Posterior vena cava (tissue), 2 donors: Measurements from ENCODE around the gene CERK. TPM values are rescaled to one million over a fixed set of nuclear protein-coding genes. Genes with fewer than 3 reads are reported as not detected.

Experiments used
- DNase-seq: peaks from one replicate; pipeline ENCODE4 v3.0.0-alpha.2; 2020; ENCODE audit warnings: low spot score
- intact Hi-C, 2 donors: fragments of 100-400 bp; cut with DNase I; formaldehyde crosslinking; loops; one replicate each; pipeline versions ENCODE4 v1.14.1 to v1.14.2; 2022 to 2023
- total RNA-seq, 2 donors: library from RNA; stranded (reverse); fragmentation: NEBNext Ultra II Directional; extraction: Animal tissue kit (Norgen Biotek cat#: 25700); gene quantifications; one replicate each; pipeline ENCODE4 v1.2.1, GENCODE V29; 2021
- donor health status: DM: yes; HTN: yes; CAD: no.
- donor health status: DM: yes; HTN: yes; CAD: no.

The CERK gene
- total RNA-seq, 2 donors from 2014 or later: 25.4 to 36.4 TPM

DNA sequence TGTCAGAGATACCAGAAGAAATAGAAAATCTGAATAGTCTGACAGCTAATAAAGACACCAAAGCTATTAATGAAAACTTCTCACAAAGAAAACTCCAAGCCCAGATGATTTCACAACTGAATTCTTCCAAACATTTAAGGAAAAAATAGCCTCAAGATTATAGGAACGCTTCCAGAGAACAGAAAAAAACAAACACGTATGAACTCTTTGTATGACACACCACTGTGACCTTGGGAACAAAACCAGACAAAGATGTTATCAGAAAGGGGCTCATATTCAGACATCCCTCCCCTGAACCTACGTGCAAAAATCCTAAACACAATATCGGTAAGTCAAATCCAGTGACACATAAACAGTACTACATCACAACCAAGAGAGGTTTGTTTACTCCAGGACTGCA is 23.5 kb downstream of the CERK start:
- intact Hi-C loops: no loop called here

DNA sequence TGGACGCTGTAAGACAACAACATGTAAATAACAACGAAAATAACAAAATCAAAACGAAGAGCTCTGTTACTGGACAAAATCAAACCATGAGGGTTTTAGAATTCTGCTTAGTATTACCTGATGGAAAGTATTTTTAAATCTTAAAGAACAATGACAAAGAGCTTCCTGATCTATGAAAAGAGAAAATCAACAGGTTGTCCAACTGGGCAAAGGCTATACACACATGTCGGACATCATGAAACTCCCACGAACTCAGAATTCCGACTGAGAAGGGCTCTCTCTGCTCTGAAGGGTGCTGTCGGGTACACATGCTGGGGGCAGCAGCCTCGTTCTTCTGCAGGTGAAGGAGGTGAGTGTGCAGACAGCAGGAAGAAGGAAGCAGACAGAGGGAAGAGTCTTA is 25.8 kb downstream of the CERK start:
- intact Hi-C loops: no loop called here
- no peak for DNase-seq

More for the DNA sequence above, 23.5 kb downstream of the CERK start:
- no peak for DNase-seq

DNA sequence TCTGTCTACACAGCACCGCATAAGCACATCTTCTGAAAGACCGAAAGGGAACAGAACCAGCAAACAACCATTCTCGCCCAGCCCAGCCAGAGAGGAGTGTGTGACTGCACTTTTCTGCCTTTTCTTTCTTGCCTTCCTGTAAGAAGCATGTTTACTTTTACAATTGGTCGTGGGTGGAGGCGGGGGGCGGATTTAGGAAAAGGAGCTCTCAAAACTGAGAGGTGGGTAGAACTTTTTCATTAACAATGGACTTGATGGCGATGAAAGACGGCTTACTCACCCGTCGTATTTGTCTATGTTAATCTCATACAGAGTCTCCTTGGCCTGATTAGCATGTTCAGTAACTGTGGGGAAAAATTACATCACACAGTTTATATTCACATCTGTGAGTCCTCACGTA is 27.2 kb downstream of the CERK start:
- intact Hi-C loops: no loop called here
- DNase-seq: no peak

DNA sequence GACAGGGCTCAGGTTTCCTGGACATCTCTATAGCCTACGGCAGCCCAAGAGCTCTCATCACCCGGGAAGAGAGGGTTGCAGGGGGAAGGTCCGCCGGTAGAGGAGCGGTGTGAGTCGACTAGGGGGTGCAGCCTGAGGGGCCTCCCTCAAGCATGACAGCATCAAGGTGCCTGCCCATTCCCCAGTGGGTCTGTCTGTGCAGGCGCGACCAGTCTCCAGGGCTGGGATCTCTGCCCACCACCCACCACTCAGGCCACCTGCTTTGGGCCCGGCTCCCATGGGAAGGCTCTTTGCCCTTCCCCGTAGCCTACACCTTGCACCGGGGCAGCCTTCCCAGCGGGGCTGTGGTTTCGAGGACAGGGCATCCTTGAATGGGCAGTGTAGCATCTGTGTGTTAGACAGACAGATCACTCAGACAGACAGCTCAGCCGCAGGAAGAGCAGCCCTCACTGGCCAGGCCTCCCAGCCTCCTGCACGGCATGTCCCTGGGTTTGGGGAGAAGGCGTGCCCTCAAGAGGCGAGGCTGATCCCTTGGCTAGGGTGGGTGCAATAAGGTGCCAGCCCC is 29.2 kb downstream of the CERK start:
- DNase-seq: no peak
- intact Hi-C loops: no loop called here

DNA sequence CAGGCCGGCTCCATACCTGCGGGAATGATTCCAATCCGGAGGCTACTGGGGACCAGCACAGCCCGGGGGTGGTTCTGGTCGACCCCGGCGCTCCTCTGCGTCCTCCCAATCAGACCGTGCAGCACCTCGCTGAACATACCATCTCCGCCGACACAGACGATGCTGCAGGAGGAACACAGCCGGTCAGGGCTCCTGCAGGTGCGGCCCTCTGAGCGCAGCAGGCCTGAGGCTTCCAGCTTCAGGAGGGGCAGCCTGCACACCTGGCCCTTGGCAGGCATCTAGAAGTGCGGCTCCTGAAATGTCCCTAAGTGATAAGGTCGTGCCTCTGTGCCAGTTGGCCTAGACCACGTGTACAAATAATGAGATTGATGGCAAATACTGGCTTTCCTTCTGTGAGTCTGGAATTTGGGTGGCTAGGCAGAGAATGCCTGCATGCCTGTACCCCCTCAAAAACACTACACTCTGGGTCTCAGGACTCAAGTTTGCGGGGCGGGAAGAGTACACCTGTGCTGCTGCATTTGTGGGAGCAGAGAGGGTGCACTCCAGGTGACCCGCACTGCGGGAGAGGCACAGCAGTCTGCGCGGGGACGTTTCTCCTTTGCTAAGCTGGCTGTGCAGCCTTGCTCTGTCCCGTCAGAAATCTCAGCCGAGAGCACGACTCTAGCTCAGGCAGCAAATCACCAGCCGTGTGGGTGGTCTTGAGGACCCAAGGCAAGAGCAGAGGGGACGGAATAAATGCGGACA is 30.1 kb downstream of the CERK start:
- intact Hi-C loops: no loop called here
- no peak for DNase-seq

DNA sequence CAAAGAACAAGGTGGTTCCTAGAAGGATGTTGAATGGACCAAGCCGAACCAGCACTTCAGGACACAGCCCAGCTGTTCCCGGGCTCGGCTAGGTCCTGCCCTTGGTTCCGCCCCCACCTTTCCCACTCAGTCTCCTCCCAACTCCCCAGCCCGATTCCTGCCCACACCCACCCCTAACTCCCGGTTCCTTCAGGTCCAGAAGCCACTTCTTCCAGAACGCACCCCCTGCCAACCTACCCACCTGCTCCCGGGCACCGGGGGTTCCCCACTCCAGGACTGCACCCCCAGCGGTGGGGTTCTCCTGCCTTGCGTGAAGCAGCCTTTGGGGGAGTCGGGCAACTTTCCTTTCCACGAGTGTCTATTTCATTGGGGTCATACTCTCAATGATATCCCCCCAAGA is 30.7 kb downstream of the CERK start:
- no peak for DNase-seq
- intact Hi-C loops: no loop called here

DNA sequence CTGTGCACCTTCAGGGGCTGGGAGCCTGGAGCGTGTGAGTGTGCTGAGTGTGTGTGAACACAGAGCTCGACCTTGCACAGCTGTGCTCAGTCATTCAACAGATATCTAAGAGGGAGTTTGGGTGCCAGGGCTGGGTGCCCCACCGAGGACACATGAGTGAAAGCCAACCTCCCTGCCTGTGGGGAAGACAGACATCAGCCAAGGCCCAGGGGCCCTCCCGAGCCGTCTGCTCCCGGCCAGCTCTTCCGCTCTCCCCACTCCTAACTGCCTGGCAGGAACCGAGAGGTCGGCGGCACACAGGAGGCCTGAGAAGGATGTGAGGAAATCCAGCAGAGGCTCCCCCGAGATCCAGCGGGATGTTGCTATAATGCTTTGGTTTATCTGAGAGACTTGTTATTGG is 32.0 kb downstream of the CERK start:
- no peak for DNase-seq
- intact Hi-C loops: no loop called here

DNA sequence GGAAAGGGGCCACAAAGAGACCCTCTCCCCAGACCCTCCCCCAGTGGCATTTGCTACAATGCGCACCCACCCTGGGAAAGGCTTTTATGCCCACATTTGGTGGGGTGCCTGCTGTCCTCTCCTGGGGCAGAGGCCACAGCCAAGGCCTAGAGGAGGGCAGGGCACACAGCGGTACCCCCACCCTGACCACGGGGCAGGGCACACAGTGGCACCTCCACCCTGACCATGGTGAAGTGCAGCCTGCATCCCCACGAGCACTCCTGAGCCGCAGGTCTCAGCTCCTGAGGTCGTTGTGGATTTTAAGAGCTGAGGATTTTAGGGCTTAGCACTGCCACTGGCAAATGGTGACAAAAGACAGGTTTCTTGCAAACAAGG is 34.1 kb downstream of the CERK start:
- no peak for DNase-seq
- intact Hi-C loops: no loop called here

DNA sequence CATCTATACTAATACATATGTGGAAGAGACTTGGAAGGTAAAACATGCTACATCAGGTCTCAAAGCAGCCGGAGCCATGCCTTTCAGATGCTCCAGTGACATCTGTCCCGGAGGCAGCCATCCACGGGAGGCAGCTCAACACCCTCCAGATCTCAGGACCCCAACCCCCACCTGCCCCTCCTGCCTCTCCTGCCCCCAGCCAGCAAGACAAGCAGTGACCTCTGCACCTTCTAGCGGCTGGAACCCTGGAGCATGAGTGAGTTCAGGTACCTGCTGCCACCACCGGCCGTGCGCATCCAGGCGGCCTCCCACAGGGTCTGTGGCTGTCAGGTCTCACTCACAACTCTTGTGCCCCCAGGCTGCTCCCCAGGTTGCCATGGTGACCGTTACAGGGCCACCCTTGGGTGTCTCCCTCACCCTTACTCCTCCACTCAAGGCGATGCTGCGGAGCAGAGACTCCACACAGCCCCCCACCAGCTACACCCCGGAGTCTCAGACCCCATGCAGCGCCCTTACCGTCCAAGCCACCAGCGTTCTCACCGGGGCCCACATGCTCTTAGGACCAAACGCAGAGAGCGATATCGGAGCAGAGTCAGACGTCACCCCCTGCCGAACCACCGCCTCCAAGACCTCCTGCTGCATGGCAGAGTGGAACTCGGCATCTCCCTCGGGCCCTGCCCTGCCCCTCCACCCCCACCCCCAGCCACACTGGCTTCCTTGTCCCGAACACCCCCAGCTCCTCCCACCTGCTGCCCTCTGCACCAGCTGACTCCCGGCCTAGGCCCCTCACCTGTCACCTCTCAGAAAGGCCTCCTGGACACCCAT is 34.7 kb downstream of the CERK start:
- no peak for DNase-seq
- intact Hi-C loops: no loop called here

DNA sequence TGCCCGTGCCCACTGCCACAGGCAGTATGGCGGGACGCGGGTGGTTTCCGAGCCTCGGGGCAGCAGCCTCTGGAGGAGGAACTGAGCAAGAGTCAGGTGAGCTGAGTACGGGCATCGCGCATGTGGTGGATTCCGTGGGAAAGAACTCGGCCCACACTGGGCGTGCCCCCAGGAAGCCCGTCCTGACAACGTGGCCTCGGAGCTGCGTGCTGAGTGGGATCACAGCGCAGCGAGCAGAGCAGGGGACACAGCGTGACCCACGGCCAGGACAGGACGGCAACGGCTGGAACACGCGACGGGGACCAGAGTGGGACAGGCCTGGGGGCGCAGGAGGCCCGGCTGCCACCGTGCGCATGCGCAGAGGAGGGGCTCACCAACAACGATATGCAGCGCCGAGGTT is 36.8 kb downstream of the CERK start:
- DNase-seq: no peak
- intact Hi-C loops: no loop called here

DNA sequence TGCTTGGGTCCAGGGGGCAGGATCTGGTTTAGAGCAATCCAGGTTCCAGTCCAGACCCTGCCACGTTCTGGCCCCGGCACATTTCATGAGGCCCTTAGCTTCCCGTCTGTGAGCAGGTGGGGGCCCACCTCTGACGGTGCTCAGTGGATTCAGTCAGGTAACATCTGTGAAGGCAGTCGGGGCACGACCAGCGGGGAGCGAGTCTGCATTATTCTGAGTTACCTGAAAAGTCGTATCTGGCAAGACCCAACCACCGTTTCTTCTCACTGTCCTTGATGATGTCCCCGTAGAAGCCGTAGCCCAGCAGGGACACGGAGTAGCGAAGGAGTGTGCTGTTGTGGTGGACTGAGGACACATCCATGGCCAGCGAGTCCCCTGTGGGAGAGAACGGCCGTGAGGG is 39.0 kb downstream of the CERK start:
- no peak for DNase-seq
- intact Hi-C loops: no loop called here

DNA sequence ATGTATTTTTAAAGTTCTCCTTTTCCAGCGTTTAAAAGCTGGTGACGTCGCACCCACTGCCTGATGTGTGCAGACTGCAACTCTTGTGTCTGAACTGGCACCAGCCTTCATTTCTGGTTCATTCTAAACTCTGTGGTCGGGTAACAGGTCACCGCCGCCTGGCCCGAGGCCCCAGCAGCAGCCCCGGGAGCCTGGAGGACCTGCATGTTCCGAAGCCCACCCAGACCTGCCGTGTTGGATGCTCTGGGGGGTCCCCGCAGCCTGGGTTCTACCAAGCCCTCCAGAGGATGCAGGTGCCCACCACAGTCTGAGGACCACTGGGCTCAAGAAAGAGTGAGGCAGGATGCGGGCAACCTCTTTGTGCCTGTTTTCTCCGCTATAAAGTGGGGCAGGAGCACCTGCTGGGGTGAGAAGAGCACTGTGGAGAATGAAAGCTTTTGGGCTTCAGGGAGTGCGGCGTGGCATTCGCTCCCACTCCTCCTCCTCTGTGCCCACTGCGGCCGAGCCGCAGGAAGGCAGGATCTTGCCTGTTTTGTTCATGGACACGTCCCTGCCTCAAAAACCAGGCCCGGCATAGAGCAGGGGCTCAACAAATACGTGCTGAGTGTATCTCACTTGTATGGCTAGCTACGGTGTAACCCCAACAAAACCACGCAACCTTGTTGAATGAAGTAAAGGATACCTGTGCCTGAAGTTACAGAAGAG is 40.1 kb downstream of the CERK start:
- DNase-seq: no peak
- intact Hi-C loops: no loop called here

DNA sequence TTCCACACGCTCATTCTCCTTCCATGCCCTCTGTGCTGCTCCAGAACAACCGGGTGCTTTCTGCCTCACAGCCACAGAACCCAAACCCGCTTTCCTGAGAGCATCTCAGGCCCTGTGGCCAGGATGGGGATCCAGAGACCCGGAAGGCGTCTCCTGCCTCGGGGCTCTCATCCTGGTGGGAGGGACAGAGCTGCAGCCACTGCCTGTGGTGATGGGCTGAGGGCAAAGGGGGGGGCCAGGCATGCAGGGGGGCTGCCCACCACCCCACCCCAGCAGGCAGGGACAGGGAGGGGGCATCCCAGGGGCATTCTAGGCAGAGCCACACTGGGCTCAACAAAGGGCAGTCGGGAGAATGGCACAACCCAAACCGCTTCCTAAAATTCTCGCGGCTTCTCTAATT is 41.4 kb downstream of the CERK start:
- DNase-seq: no peak
- intact Hi-C loops: no loop called here

DNA sequence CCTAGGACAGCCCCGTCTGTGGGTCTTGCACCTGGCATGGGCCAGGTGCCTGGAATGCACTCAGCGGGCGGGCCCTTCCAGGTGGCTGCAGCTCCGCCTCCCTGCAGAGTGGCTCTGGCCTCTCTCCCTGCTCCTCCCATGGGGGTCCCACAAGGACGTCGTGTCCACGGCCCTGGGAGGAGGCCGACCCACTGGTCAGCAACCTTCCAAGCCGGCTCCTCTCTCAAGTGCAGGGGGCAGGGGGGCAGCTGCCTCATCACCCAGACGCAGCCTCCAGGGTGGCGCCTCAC is 41.9 kb downstream of the CERK start:
- no peak for DNase-seq
- intact Hi-C loops: no loop called here

DNA sequence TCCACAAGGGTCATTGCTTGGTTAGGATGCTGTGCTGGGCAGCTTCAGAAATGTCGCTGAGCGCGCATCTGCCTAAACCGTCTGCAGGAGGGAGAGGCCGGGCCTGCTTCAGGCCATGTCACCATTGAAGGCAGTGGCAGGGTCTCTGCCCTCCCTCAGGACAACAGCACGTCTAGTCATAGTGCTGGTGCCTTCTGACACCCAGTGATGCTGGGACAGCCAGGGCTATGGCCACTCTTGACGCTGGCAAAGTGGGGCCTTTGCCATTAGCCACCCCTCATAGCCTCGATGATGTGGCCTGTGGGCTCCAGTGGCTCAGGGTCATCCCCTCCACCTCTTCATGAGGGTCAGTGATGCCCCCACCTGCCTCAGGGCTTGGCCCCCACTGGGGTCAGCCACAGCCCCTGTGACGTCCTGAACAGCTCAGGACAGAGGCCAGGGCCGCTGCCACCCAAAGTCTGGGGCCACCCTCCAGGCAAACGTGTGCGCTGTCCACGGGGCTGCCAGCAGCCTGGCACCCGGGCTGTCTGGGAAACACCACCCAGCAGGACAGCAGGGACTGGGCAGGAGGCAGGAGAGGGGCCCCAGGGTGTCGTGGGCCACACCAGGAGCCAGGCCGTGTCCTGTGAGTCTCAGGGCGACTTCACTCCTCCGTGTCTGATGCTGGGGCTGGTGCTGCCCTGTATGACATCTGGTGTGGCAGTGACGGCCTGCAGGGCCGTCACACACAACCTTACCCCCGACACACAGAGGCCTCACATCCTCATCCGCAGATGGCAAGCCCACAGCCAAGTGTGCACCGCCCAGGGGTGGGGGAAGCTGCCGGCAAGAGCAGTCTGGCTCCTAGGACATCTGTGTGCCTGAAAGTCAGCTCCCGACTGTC is 42.5 kb downstream of the CERK start:
- no peak for DNase-seq
- intact Hi-C loops: no loop called here

DNA sequence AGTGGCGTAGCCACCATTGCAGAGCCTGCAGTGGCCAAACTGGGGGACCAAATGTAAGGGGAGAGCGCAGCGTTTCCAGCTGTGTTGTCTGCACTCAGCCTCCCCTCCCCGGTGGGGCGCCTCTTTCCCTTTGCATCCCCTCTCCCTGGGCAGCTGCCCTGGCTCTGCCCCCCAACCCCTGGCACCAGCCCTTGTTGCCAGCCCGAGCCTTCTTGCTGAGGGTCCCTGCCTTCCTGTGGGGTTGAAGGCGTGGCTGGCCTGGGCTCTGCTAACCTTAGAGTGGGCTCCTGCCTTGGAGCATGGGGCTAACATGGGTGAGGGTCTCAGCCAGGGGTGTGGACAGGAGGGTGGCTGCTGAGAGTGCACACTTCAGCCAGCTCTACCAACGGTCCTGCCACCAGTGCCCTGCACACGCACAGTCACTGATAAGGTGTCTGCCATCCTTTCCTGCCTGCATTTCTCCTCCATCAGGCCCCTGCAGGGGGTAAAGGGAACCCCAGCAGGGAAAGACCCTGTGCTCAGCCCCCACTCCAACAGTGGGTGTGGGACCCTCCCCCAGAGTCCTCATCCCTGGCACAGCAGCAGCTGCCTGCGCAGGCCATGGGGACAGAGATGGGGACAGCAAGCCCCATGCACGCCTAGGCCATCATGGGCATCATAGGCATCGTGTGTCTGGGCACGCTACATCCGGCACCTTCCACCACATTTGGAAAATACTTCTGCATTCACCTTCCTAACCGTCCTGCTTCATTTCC is 43.5 kb downstream of the CERK start:
- DNase-seq: no peak
- intact Hi-C loops: no loop called here

DNA sequence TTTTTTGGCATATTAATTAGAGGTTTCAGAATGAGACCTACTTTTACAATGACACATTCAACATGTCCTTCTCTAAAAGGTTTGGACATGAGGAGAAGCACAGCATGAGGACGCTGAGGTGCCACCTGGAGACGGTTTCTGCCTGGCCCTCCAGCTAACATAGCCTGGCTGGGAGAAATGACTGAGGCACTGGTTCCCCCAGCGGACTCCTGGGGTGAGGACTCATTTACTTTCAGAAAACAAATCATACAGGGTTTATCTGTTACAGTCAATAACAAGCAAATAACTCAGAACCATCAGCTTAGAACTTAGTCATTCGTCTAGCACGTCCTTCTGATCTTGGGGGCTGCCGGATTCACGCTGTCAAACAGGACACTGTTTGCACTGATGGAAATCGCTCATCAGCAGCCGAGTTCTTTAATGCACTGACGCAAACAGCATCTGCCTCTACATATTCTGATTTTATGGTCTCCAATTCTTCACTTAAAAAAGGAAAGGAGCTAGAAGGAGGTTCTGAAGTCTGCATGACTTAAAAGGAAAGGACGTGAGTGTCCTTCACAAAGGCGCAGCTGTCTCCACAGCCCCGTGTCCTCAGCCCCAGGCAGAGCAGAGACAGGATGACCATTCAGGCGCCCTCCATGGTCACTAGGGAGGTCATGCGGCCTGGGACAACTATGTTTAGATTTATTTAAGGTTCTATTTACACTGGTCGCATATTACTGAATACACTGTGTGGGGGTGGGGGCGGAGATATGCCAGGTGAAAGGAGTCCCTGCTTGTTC is 44.2 kb downstream of the CERK start:
- no peak for DNase-seq
- intact Hi-C loops: no loop called here

DNA sequence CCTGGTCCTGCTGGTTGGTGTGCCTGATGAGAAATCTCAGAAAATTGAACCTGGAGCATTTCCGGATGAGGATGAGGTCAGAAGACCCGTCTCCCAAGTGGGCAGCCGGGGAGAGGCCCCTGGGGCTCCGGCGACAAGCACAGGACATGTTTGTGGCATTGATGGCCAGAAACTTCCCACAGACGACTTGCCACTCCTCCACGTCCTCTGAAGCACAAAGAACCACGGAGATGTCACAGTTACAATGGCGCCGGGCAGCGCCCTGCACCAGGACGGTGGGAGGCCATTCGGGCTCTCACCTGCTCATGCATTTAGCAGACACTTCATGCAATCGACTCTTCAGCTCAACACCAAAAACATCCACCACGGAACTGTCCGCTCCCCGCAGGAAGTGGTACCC is 46.5 kb downstream of the CERK start:
- DNase-seq: no peak

More for the DNA sequence above, 46.5 kb downstream of the CERK start:
- intact Hi-C loops: no loop called here
